RWPE2 (cell line): ENCODE measurements around the gene IL34.

Source experiments
- ATAC-seq: fragments of 200-7000 bp; cut with Tn5 transposase; 3 replicates; pipeline ENCODE4 v1.9.1; 2021; ENCODE audit warnings: low read depth
- DNase-seq: peaks from one replicate; pipeline ENCODE4 v3.0.0-alpha.2; 2020; ENCODE audit warnings: low spot score
- H3K27ac ChIP-seq: fragments of 450-650 bp; 2 replicates; pipeline ENCODE4 v1.5.1; 2017; ENCODE audit warnings: mild to moderate bottlenecking; ENCODE audit not compliant: poor library complexity, severe bottlenecking
- H3K27me3 ChIP-seq: fragments of 250-450 bp; sonication (Bioruptor Pico); 2 replicates; pipeline ENCODE4 v1.5.1; 2021; ENCODE audit warnings: mild to moderate bottlenecking, moderate library complexity; ENCODE audit not compliant: insufficient read depth, poor library complexity, severe bottlenecking
- H3K36me3 ChIP-seq: fragments of 250-450 bp; sonication (Bioruptor Pico); 2 replicates; pipeline ENCODE4 v1.5.1; 2020; ENCODE audit warnings: low read depth, mild to moderate bottlenecking, moderate library complexity
- H3K4me1 ChIP-seq: fragments of 250-450 bp; sonication (Bioruptor Pico); 2 replicates; pipeline ENCODE4 v1.5.1; 2021; ENCODE audit warnings: mild to moderate bottlenecking, moderate library complexity; ENCODE audit not compliant: insufficient read depth, poor library complexity, severe bottlenecking
- H3K4me3 ChIP-seq: fragments of 250-450 bp; sonication (Bioruptor Pico); 2 replicates; pipeline ENCODE4 v1.5.1; 2021; ENCODE audit warnings: mild to moderate bottlenecking, moderate library complexity; ENCODE audit not compliant: severe bottlenecking
- H3K9me3 ChIP-seq: fragments of 250-450 bp; sonication (Bioruptor Pico); 2 replicates; pipeline ENCODE4 v1.5.1; 2021; ENCODE audit warnings: mild to moderate bottlenecking, moderate library complexity; ENCODE audit not compliant: severe bottlenecking
- TF ChIP-seq, protein P1 (sequence below): fragments of 450-650 bp; IDR thresholded peaks from one replicate; pipeline ENCODE4 v1.5.1; 2017; ENCODE audit warnings: mild to moderate bottlenecking, moderate library complexity; ENCODE audit not compliant: poor library complexity, severe bottlenecking

Gene IL34

DNA sequence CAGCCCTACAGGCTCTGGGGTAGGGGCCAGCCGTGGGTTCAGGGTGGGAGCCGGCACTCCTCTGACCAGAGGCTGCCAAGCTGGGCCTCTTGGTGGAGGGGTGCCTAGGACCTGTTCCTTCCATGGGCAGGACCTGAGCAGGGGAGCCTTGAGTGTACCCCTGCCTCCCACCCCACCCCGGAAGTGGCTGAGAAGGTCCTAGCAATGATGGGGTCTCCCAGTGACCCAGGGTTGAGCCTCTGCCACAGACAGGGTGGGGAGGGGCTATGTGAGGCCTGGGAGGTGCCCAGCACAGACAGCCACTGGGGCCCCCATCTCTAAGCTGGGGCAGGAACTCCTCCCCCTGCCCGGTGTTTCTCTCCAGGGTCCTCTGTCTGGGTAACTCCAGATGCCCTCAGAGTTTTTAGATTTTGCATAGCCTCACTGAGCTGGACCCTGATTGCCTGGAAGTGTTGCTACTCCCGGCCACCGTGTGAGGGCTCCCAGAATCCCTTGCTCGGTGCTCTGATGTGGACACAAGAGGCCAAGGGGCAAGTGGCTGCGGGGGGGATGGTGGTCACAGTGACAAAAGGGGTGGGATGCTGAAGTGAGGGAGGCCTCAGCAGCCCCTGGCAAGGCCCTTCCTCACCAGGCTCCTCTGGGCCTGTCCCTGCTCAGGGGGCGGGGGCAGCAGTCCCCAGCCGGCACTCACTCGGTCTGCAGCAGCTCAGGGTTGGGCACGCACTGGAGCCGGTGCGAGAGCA is 45.9 kb downstream of the IL34 start:
- H3K27ac ChIP-seq, result peak overlapping the region; percentile 92
- no peaks in the 10 kb centered on the region for H3K9me3 ChIP-seq
- H3K36me3 ChIP-seq, result no peaks in the 10 kb centered on the region
- no peak for ATAC-seq
- TF ChIP-seq, protein P1, sequence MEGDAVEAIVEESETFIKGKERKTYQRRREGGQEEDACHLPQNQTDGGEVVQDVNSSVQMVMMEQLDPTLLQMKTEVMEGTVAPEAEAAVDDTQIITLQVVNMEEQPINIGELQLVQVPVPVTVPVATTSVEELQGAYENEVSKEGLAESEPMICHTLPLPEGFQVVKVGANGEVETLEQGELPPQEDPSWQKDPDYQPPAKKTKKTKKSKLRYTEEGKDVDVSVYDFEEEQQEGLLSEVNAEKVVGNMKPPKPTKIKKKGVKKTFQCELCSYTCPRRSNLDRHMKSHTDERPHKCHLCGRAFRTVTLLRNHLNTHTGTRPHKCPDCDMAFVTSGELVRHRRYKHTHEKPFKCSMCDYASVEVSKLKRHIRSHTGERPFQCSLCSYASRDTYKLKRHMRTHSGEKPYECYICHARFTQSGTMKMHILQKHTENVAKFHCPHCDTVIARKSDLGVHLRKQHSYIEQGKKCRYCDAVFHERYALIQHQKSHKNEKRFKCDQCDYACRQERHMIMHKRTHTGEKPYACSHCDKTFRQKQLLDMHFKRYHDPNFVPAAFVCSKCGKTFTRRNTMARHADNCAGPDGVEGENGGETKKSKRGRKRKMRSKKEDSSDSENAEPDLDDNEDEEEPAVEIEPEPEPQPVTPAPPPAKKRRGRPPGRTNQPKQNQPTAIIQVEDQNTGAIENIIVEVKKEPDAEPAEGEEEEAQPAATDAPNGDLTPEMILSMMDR, result no peak
- peaks cover 59% of the 10 kb centered on the region for H3K4me1 ChIP-seq
- DNase-seq, result no peak
- H3K4me3 ChIP-seq, result no peak overlapping the region
- no peaks in the 10 kb centered on the region for H3K27me3 ChIP-seq

DNA sequence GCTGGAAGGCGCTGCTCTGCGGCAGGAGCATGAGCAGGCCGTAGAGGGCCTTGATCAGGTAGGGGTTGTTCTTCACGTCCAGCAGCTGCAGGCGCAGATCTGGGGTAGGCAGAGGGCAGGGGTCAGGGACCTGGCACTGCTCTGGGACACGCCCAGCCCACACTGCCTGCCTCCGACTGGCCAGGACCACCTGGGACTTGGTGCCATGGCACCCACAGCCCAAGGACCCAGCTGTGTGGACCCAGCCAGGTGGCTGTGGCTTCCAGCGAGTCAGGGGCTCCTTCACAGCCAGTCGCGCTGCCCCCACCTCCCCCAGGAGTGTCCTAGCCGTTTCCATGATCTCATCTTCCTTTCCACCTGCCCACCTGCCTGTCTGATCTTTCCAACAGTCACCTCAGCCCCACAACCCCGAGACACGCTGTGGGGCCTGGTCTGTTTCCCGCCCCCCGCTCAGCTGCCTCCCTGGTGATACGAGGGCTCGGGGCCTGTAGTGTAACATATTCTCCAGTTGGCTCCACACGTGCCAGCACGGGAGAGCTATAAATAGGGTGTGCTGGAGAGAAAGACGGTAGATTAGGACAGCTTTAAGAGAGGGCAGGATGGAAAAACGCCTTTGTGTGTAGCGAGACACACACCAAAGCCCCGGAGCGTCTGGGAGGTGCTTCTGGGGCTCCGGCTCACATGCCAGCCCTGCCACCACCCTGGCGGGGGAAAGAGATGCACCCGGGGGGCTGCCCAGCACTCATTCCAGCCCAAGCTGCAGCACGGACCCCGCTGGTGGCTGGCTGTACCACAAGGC is 46.7 kb downstream of the IL34 start:
- H3K4me1 ChIP-seq, result peaks cover 60% of the 10 kb centered on the region
- no peaks in the 10 kb centered on the region for H3K9me3 ChIP-seq
- H3K4me3 ChIP-seq, result no peak overlapping the region
- DNase-seq (no peak), ATAC-seq (no peak)
- TF ChIP-seq, protein P1, result no peak
- peak overlapping the region; percentile 92 for H3K27ac ChIP-seq
- H3K27me3 ChIP-seq, result no peaks in the 10 kb centered on the region
- H3K36me3 ChIP-seq, result no peaks in the 10 kb centered on the region

DNA sequence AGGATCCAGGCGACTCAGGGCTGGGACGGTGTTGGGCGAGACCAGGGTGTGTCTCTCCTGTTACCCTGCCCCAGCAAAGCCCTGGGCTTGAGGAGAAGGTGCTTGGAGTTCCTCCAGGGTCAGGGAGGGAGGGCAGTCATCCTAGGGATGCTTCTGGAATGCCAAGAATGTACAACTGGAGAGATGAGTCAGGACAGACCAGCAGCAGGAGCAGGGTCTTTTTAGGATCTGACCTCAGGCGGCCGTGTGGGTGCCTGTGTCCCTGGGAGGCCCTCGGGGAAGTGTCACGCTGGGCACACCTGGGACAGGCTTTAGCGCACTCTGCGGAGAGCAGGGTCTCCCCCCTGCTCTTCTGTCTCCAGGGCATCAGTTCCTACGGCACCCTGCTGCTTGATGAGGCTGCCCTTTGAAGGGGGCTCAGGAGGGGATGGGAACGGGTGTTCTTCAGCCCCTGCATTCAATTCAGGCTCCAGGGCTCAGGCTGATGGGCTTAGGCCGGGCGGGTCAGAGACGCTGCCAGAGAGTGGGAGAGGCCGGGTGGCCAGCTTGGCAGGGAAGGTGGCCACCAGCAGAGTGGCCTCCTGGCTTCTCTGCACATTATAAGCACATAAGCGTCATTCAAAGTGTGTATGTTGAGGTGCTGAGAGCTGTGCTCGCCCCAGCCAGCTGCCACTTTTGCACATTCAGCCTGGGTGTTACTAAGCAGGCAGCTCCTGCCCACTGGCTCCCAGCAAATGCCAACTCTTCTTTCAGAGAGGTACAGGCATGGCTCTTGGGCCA is 47.9 kb downstream of the IL34 start:
- H3K4me1 ChIP-seq, result peaks cover 52% of the 10 kb centered on the region
- H3K36me3 ChIP-seq, result no peaks in the 10 kb centered on the region
- no peaks in the 10 kb centered on the region for H3K9me3 ChIP-seq
- DNase-seq (peak; percentile 94), ATAC-seq (peak; percentile 92)
- no peaks in the 10 kb centered on the region for H3K27me3 ChIP-seq
- peak overlapping the region; percentile 92 for H3K27ac ChIP-seq
- H3K4me3 ChIP-seq, result no peak overlapping the region
- TF ChIP-seq, protein P1, result no peak

DNA sequence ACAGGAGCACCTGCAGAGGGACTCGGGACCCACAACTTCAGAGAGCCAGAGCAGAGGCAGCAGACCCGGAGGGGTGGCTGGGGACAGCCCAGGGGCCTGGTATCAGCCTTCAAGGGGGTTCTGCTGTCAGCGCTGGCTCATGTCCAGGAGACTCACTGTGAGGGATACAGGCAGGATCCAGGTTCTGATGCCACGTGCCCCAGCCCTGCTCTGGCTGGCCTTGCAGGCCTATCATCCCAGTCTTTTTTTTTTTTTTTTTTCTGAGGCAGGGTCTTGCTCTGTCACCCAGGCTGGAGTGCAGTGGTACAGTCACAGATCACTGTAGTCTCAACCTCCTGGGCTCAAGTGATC is 48.5 kb downstream of the IL34 start:
- DNase-seq (no peak), ATAC-seq (no peak)
- no peaks in the 10 kb centered on the region for H3K9me3 ChIP-seq
- no peaks in the 10 kb centered on the region for H3K27me3 ChIP-seq
- peaks cover 58% of the 10 kb centered on the region for H3K4me1 ChIP-seq
- no peaks in the 10 kb centered on the region for H3K36me3 ChIP-seq
- peak overlapping the region; percentile 92 for H3K27ac ChIP-seq
- TF ChIP-seq, protein P1, result no peak
- H3K4me3 ChIP-seq, result no peak overlapping the region
